WTC11 (cell line): ENCODE results near the gene WBP1L. TPM values are rescaled to one million over a fixed set of nuclear protein-coding genes. Genes with fewer than 3 reads are reported as not detected.

Experiments
- ATAC-seq: fragments of 200-7000 bp; cut with Tn5 transposase; 2 replicates; pipeline ENCODE4 v1.10.0; 2021; ENCODE audit warnings: mild to moderate bottlenecking, moderate library complexity
- CTCF ChIA-PET: fragments of 300-600 bp; sonication (Branson Sonifier 250); formaldehyde crosslinking; loops from one replicate; lab custom pipeline; 2021; ENCODE audit warnings: antibody characterized with exemption; lab: Charles Lee
- POLR2A ChIA-PET: fragments of 350-600 bp; sonication (Branson Sonifier 250); formaldehyde crosslinking; loops from one replicate; lab custom pipeline; 2021; ENCODE audit warnings: antibody characterized with exemption; lab: Charles Lee
- DNase-seq: peaks from one replicate; pipeline ENCODE4 v3.0.0; 2021; ENCODE audit warnings: low spot score
- H3K27ac Mint-ChIP-seq: 2 replicates; pipeline ENCODE4 v1.8.0; 2021; ENCODE audit warnings: mixed read lengths
- H3K27me3 Mint-ChIP-seq: 2 replicates; pipeline ENCODE4 v1.8.0; 2021; ENCODE audit warnings: low read depth, mild to moderate bottlenecking, moderate library complexity, mixed read lengths
- H3K36me3 Mint-ChIP-seq: 2 replicates; pipeline ENCODE4 v1.8.0; 2021; ENCODE audit warnings: mixed read lengths
- H3K4me1 Mint-ChIP-seq: 2 replicates; pipeline ENCODE4 v1.8.0; 2022; ENCODE audit warnings: mixed read lengths
- H3K4me3 Mint-ChIP-seq: 2 replicates; pipeline ENCODE4 v1.8.0; 2021; ENCODE audit warnings: mild to moderate bottlenecking, moderate library complexity, mixed read lengths
- H3K9me3 Mint-ChIP-seq: 2 replicates; pipeline ENCODE4 v1.8.0; 2021; ENCODE audit warnings: mixed read lengths
- ATF1 ChIP-seq: sonication (generic); formaldehyde crosslinking; IDR thresholded peaks from 2 replicates; pipeline ENCODE4 v1.8.1; 2023; ENCODE audit warnings: mild to moderate bottlenecking, moderate library complexity, missing genetic modification reagents
- EMX1 ChIP-seq: fragments of 250-450 bp; sonication (Bioruptor Pico); IDR thresholded peaks from 2 replicates; pipeline ENCODE4 v1.8.0; 2021; ENCODE audit warnings: mild to moderate bottlenecking
- ETV6 ChIP-seq: sonication (generic); formaldehyde crosslinking; IDR thresholded peaks from 2 replicates; pipeline ENCODE4 v1.8.1; 2022; ENCODE audit warnings: mild to moderate bottlenecking, missing genetic modification reagents
- GRHL2 ChIP-seq: fragments of 250-450 bp; sonication (Bioruptor Pico); IDR thresholded peaks from 2 replicates; pipeline ENCODE4 v1.8.0; 2022; ENCODE audit warnings: mild to moderate bottlenecking, moderate library complexity; ENCODE audit not compliant: insufficient replicate concordance, severe bottlenecking
- JAZF1 ChIP-seq: fragments of 250-450 bp; sonication (Bioruptor Pico); IDR thresholded peaks from 2 replicates; pipeline ENCODE4 v1.9.0; 2021; ENCODE audit warnings: moderate library complexity, mild to moderate bottlenecking, inconsistent platforms
- JUN ChIP-seq: sonication (generic); formaldehyde crosslinking; IDR thresholded peaks from 2 replicates; pipeline ENCODE4 v1.8.0; 2023; ENCODE audit warnings: mild to moderate bottlenecking, missing genetic modification reagents
- KAT7 ChIP-seq: sonication (generic); formaldehyde crosslinking; IDR thresholded peaks from 2 replicates; pipeline ENCODE4 v1.8.1; 2023; ENCODE audit warnings: missing genetic modification reagents, mild to moderate bottlenecking, borderline replicate concordance
- NFE2L1 ChIP-seq: sonication (generic); formaldehyde crosslinking; IDR thresholded peaks from 2 replicates; pipeline ENCODE4 v1.8.1; 2023; ENCODE audit warnings: missing genetic modification reagents
- NR2C2 ChIP-seq: sonication (generic); formaldehyde crosslinking; IDR thresholded peaks from 2 replicates; pipeline ENCODE4 v1.8.0; 2022; ENCODE audit warnings: mild to moderate bottlenecking, missing genetic modification reagents
- NR3C1 ChIP-seq: sonication (generic); formaldehyde crosslinking; conservative IDR thresholded peaks from 2 replicates; pipeline ENCODE4 v1.8.1; 2023; ENCODE audit warnings: low read depth, mild to moderate bottlenecking, missing genetic modification reagents
- OVOL2 ChIP-seq: fragments of 250-450 bp; sonication (Bioruptor Pico); IDR thresholded peaks from 2 replicates; pipeline ENCODE4 v1.9.0; 2021; ENCODE audit warnings: mild to moderate bottlenecking, borderline replicate concordance
- RELA ChIP-seq: sonication (generic); formaldehyde crosslinking; IDR thresholded peaks from 2 replicates; pipeline ENCODE4 v1.8.1; 2022; ENCODE audit warnings: missing genetic modification reagents, mild to moderate bottlenecking, borderline replicate concordance
- RORB ChIP-seq: fragments of 250-450 bp; sonication (Bioruptor Pico); IDR thresholded peaks from 2 replicates; pipeline ENCODE4 v1.9.0; 2021; ENCODE audit warnings: mild to moderate bottlenecking
- SMAD3 ChIP-seq: sonication (generic); formaldehyde crosslinking; IDR thresholded peaks from 2 replicates; pipeline ENCODE4 v1.8.0; 2022; ENCODE audit warnings: missing genetic modification reagents, mild to moderate bottlenecking, borderline replicate concordance
- SMAD4 ChIP-seq: sonication (generic); formaldehyde crosslinking; IDR thresholded peaks from 2 replicates; pipeline ENCODE4 v1.8.0; 2022; ENCODE audit warnings: mild to moderate bottlenecking, missing genetic modification reagents
- TEAD1 ChIP-seq: sonication (generic); formaldehyde crosslinking; IDR thresholded peaks from 2 replicates; pipeline ENCODE4 v1.8.0; 2022; ENCODE audit warnings: mild to moderate bottlenecking, missing genetic modification reagents
- ZBTB21 ChIP-seq: sonication (generic); formaldehyde crosslinking; IDR thresholded peaks from 2 replicates; pipeline ENCODE4 v1.8.1; 2023; ENCODE audit warnings: mild to moderate bottlenecking, missing genetic modification reagents, borderline replicate concordance
- ZNF219 ChIP-seq: sonication (generic); formaldehyde crosslinking; IDR thresholded peaks from 2 replicates; pipeline ENCODE4 v1.8.0; 2023; ENCODE audit warnings: missing genetic modification reagents, mild to moderate bottlenecking, borderline replicate concordance
- ZNF263 ChIP-seq: sonication (generic); formaldehyde crosslinking; IDR thresholded peaks from 2 replicates; pipeline ENCODE4 v1.8.1; 2022; ENCODE audit warnings: low read depth, mild to moderate bottlenecking, moderate library complexity, missing genetic modification reagents
- ZNF671 ChIP-seq: fragments of 250-450 bp; sonication (Bioruptor Pico); IDR thresholded peaks from 2 replicates; pipeline ENCODE4 v1.8.0; 2021; ENCODE audit warnings: mild to moderate bottlenecking
- total RNA-seq: library from RNA; stranded (reverse); gene quantifications from 3 replicates; pipeline ENCODE4 v1.2.3, GENCODE V29; 2021
- TF ChIP-seq, protein P1 (sequence below): fragments of 250-450 bp; sonication (Bioruptor Pico); IDR thresholded peaks from 2 replicates; pipeline ENCODE4 v1.9.0; 2021; ENCODE audit warnings: mild to moderate bottlenecking
- TF ChIP-seq, protein P2 (sequence below): sonication (generic); formaldehyde crosslinking; IDR thresholded peaks from 2 replicates; pipeline ENCODE4 v1.8.1; 2023; ENCODE audit warnings: mild to moderate bottlenecking, missing genetic modification reagents, moderate library complexity
- TF ChIP-seq, protein P3 (sequence below): fragments of 250-450 bp; sonication (Bioruptor Pico); IDR thresholded peaks from 2 replicates; pipeline ENCODE4 v1.8.0; 2021; ENCODE audit warnings: mild to moderate bottlenecking
- TF ChIP-seq, protein P4 (sequence below): fragments of 250-450 bp; sonication (Bioruptor Pico); IDR thresholded peaks from 2 replicates; pipeline ENCODE4 v1.9.0; 2021; ENCODE audit warnings: moderate library complexity, mild to moderate bottlenecking, inconsistent platforms, borderline replicate concordance

The WBP1L gene
- total RNA-seq, 1 experiment from 2014 or later: 26.8 TPM

DNA sequence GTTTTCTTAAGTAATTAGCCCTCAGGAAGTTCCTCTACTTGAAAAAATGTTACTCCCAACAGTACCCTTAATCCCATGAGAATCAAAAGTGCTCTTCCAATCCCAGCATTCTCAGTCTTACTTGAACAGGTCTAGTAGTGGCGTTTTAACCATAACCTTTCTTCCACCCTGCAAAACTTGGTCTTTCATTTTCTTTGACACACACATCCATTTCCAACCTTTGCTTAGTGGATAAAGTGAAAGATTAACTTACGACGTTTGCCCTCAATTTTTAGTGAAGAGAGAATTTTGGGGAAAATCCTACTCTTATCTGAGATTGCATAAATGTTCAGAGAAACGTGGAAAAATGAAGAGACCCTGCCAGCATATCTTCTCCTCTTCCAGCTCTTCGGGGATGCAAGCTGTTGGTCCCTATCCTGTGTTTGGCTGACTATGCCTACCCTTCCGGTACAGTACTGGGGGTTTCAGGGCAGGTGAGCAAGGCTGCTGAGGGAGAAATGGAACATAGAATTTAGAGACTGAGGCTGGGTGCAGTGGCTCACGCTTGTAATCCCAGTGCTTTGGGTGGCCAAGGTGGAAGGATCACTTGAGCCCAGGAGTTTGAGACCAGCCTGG is 18.8 kb downstream of the WBP1L start:
- no peak for DNase-seq
- ATAC-seq: no peak

DNA sequence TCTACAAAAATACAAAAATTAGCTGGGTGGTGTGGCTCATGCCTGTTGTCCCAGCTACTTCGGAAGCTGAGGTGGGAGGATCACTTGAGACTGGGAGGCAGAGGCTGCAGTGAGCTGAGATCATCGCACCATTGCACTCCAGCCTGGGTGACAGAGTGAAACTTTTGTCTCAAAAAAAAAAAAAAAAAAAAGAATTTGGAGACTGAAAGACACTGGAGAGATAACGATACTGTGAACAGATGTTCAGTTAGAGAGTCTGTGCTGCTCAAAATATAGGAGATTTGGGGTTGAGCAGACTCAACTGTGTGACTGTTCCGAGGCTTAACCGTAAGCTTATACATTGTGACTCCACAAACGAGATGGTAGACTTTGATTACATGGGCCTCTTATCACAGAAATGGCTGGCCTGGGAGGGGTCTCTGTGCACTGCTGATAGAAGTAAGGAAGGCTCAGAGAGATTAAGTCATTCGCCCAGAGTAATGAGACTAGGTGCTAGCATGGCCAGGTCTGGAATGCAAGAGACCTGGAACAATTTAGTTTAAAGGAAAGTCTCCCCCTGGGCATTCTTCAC is 19.4 kb downstream of the WBP1L start:
- Mint-ChIP-seq H3K27ac (no peak overlapping the region), H3K27me3 (no peaks in the 10 kb centered on the region), H3K4me1 (peaks cover 8% of the 10 kb centered on the region; the same call in 1 of the 2 replicates), H3K36me3 (peaks cover 17% of the 10 kb centered on the region; the same call in 1 of the 2 replicates), H3K4me3 (no peak overlapping the region), H3K9me3 (peaks cover 4% of the 10 kb centered on the region; the same call in 1 of the 2 replicates)
- CTCF ChIA-PET: interaction anchor here (0.6 to 1.1 kb wide), 2 partner anchors 12 to 138 kb away, joined by 3 to 4 read pairs; no protein-coding TSS in a partner anchor
- POLR2A ChIA-PET: no interaction called here
- ATAC-seq (no peak), DNase-seq (no peak)
- no peak for TF ChIP-seq RORB (CRISPR knock-in tag)

More for the DNA sequence above, 18.8 kb downstream of the WBP1L start:
- Mint-ChIP-seq H3K4me3 (no peak overlapping the region), H3K36me3 (peaks cover 17% of the 10 kb centered on the region; the same call in 1 of the 2 replicates), H3K27me3 (no peaks in the 10 kb centered on the region), H3K9me3 (peaks cover 4% of the 10 kb centered on the region; the same call in 1 of the 2 replicates), H3K27ac (peak overlapping the region; percentile 19; the same call in 1 of the 2 replicates), H3K4me1 (peaks cover 8% of the 10 kb centered on the region; the same call in 1 of the 2 replicates)
- ChIA-PET CTCF (interaction anchor here (0.6 kb wide), 1 partner anchor 13 kb away, joined by 3 read pairs; no protein-coding TSS in a partner anchor), POLR2A (no interaction called here)
- TF ChIP-seq, protein P1, sequence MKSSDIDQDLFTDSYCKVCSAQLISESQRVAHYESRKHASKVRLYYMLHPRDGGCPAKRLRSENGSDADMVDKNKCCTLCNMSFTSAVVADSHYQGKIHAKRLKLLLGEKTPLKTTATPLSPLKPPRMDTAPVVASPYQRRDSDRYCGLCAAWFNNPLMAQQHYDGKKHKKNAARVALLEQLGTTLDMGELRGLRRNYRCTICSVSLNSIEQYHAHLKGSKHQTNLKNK: no peak
- TF ChIP-seq RORB (CRISPR knock-in tag): no peak
- no peak for TF ChIP-seq JAZF1 (CRISPR knock-in tag)
- TF ChIP-seq, protein P2, sequence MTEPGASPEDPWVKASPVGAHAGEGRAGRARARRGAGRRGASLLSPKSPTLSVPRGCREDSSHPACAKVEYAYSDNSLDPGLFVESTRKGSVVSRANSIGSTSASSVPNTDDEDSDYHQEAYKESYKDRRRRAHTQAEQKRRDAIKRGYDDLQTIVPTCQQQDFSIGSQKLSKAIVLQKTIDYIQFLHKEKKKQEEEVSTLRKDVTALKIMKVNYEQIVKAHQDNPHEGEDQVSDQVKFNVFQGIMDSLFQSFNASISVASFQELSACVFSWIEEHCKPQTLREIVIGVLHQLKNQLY (CRISPR knock-in tag): no peak

DNA sequence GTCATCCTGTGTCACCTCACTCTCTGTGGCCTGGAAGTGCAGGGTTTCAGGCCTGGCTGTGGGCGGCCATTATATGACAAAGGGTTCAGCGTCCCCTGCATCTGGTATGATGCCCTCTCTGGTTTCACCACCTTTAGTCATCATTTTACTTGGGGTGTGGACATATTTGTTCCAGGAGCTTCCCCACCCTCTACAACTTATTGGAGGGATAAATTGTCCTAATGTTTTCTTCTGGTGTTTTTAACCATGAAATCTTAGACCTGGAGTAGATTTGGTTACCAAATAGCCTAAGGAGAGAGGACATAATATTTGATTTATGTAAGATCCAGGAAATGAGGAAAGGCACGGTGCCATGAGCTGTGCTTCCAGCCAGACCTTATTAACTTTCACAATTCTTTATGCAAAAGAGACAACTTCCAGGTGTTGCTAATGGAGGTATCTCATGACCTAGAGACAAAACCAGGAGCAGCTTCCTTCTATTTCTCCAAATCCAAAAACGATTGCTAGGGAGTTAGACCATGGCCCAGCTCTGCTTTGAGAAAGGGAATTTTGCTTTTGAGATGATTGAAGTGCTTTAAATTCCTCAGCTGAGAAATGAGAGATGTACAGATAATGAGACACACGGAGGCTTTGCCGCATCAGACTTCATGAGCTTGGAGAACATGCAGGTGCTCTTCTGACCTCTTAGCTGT is 20.9 kb downstream of the WBP1L start:
- peaks cover 17% of the 10 kb centered on the region; the same call in 1 of the 2 replicates for H3K36me3 Mint-ChIP-seq
- POLR2A ChIA-PET: no interaction called here
- CTCF ChIA-PET: interaction anchor here (1.0 kb wide), 1 partner anchor 21 kb away, joined by 3 read pairs; the partner anchor contains the start of gene WBP1L
- H3K27ac Mint-ChIP-seq: no peak overlapping the region
- TF ChIP-seq NR3C1 (CRISPR knock-in tag) (no peak), JAZF1 (CRISPR knock-in tag) (no peak), ATF1 (CRISPR knock-in tag) (no peak), JUN (no peak), GRHL2 (CRISPR knock-in tag) (no peak), KAT7 (no peak), NFE2L1 (CRISPR knock-in tag) (no peak), ZNF263 (CRISPR knock-in tag) (no peak), OVOL2 (CRISPR knock-in tag) (no peak), ETV6 (no peak), RORB (CRISPR knock-in tag) (no peak), SMAD3 (CRISPR knock-in tag) (no peak), ZNF219 (CRISPR knock-in tag) (no peak), SMAD4 (CRISPR knock-in tag) (no peak)
- TF ChIP-seq, all 79 proteins: peak for 0
- no peaks in the 10 kb centered on the region for H3K27me3 Mint-ChIP-seq
- H3K9me3 Mint-ChIP-seq: peaks cover under 1% of the 10 kb centered on the region; the same call in 1 of the 2 replicates
- DNase-seq: no peak
- ATAC-seq: no peak
- no peak overlapping the region for H3K4me3 Mint-ChIP-seq
- no peaks in the 10 kb centered on the region for H3K4me1 Mint-ChIP-seq

DNA sequence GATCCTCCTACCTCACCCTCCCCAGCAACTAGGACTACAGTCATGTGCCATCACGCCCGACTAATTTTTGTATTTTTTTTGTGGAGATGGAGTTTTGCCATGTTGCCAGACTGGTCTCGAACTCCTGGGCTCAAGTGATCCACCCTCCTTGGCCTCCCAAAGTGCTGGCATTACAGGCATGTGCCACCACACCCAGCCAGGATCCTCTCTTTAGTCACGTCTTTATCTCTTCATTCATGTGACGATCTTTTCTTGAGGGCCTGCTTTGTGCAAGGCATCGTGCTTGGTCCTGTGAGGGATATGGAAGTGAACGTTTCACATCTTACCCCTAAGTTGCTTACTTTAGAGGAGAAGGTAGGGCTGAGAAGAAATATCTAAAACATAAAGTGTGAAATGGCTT is 21.6 kb downstream of the WBP1L start:
- ATAC-seq (no peak), DNase-seq (no peak)
- TF ChIP-seq ZBTB21 (CRISPR knock-in tag): no peak
- no peak for TF ChIP-seq RELA
- TF ChIP-seq, protein P3, sequence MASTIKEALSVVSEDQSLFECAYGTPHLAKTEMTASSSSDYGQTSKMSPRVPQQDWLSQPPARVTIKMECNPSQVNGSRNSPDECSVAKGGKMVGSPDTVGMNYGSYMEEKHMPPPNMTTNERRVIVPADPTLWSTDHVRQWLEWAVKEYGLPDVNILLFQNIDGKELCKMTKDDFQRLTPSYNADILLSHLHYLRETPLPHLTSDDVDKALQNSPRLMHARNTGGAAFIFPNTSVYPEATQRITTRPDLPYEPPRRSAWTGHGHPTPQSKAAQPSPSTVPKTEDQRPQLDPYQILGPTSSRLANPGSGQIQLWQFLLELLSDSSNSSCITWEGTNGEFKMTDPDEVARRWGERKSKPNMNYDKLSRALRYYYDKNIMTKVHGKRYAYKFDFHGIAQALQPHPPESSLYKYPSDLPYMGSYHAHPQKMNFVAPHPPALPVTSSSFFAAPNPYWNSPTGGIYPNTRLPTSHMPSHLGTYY: no peak
- no peak for TF ChIP-seq EMX1 (CRISPR knock-in tag)
- no peak for TF ChIP-seq ZNF219 (CRISPR knock-in tag)
- TF ChIP-seq, protein P4, sequence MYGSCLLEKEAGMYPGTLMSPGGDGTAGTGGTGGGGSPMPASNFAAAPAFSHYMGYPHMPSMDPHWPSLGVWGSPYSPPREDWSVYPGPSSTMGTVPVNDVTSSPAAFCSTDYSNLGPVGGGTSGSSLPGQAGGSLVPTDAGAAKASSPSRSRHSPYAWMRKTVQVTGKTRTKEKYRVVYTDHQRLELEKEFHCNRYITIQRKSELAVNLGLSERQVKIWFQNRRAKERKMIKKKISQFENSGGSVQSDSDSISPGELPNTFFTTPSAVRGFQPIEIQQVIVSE (CRISPR knock-in tag): no peak
- TF ChIP-seq NR3C1 (CRISPR knock-in tag): no peak
- TF ChIP-seq TEAD1: no peak
- TF ChIP-seq RORB (CRISPR knock-in tag): no peak
- TF ChIP-seq ZNF671 (CRISPR knock-in tag): no peak
- TF ChIP-seq ATF1 (CRISPR knock-in tag): no peak
- TF ChIP-seq NR2C2 (CRISPR knock-in tag): no peak
- no peak for TF ChIP-seq OVOL2 (CRISPR knock-in tag)
- Mint-ChIP-seq H3K9me3 (no peaks in the 10 kb centered on the region), H3K4me3 (no peak overlapping the region), H3K36me3 (peaks cover 17% of the 10 kb centered on the region; the same call in 1 of the 2 replicates), H3K4me1 (no peaks in the 10 kb centered on the region), H3K27ac (peak overlapping the region; percentile 23), H3K27me3 (no peaks in the 10 kb centered on the region)
- ChIA-PET POLR2A (no interaction called here), CTCF (interaction anchor here (1.0 kb wide), 1 partner anchor 22 kb away, joined by 3 read pairs; the partner anchor contains the start of gene WBP1L)
